CMK (cell line): ENCODE measurements around the gene PRKCSH.
"Not testable (repeated sequence)": the region's sequence is repeated elsewhere in the genome, so short reads cannot be mapped to it uniquely, and the experiment has no call there.

ENCODE experiments used
- DNase-seq: peaks from one replicate; pipeline ENCODE4 v3.0.0-alpha.2; 2010; ENCODE audit warnings: low read depth

PRKCSH gene

GRCh38 chr19:11450570-11451326, 15.3 kb downstream of the PRKCSH start:
- no peak for DNase-seq

GRCh38 chr19:11451327-11451870, 16.0 kb downstream of the PRKCSH start:
- no peak for DNase-seq

GRCh38 chr19:11451871-11452619, 16.6 kb downstream of the PRKCSH start:
- no peak for DNase-seq

- no peak for DNase-seq
Observed at GRCh38 chr19:11452620-11453310, 17.3 kb downstream of the PRKCSH start.

GRCh38 chr19:11453468-11454341, 18.3 kb downstream of the PRKCSH start:
- no peak for DNase-seq

- DNase-seq: not testable (repeated sequence)
Observed at GRCh38 chr19:11455233-11455554, 19.8 kb downstream of the PRKCSH start.

- no peak for DNase-seq
Observed at GRCh38 chr19:11456659-11457058, 21.2 kb downstream of the PRKCSH start.

GRCh38 chr19:11457115-11457514, 21.7 kb downstream of the PRKCSH start:
- no peak for DNase-seq

GRCh38 chr19:11457831-11458230, 22.4 kb downstream of the PRKCSH start:
- no peak for DNase-seq

- DNase-seq: no peak
Observed at GRCh38 chr19:11458236-11458900, 22.9 kb downstream of the PRKCSH start.

- not testable (repeated sequence) for DNase-seq
Observed at GRCh38 chr19:11458912-11459311, 23.5 kb downstream of the PRKCSH start.

- no peak for DNase-seq
Observed at GRCh38 chr19:11460207-11460606, 24.8 kb downstream of the PRKCSH start.

- DNase-seq: no peak
Observed at GRCh38 chr19:11461453-11461852, 26.0 kb downstream of the PRKCSH start.

- no peak for DNase-seq
Observed at GRCh38 chr19:11463391-11463790, 28.0 kb downstream of the PRKCSH start.

- DNase-seq: no peak
Observed at GRCh38 chr19:11464333-11465265, 29.2 kb downstream of the PRKCSH start.

- no peak for DNase-seq
Observed at GRCh38 chr19:11465600-11465999, 30.2 kb downstream of the PRKCSH start.

GRCh38 chr19:11468266-11468845, 32.9 kb downstream of the PRKCSH start:
- DNase-seq: not testable (repeated sequence)

GRCh38 chr19:11473725-11474124, 38.3 kb downstream of the PRKCSH start:
- no peak for DNase-seq

- not testable (repeated sequence) for DNase-seq
Observed at GRCh38 chr19:11475343-11475742, 39.9 kb downstream of the PRKCSH start.

GRCh38 chr19:11475861-11476260, 40.4 kb downstream of the PRKCSH start:
- no peak for DNase-seq
